22Rv1 (cell line): ENCODE data around the gene PCCA.
"Not testable (repeated sequence)": the region's sequence is repeated elsewhere in the genome, so short reads cannot be mapped to it uniquely, and the experiment has no call there.

Experiments
- H3K27ac ChIP-seq: fragments of 450-650 bp; 2 replicates; pipeline ENCODE4 v1.5.1; 2017
- CTCF ChIP-seq: fragments of 450-650 bp; IDR thresholded peaks from 2 replicates; pipeline ENCODE4 v1.5.1; 2017; ENCODE audit warnings: mild to moderate bottlenecking
- ZFX ChIP-seq: fragments of 450-650 bp; IDR thresholded peaks from 2 replicates; pipeline ENCODE4 v1.6.1; 2017; ENCODE audit warnings: antibody characterized with exemption, borderline replicate concordance

The PCCA gene

DNA sequence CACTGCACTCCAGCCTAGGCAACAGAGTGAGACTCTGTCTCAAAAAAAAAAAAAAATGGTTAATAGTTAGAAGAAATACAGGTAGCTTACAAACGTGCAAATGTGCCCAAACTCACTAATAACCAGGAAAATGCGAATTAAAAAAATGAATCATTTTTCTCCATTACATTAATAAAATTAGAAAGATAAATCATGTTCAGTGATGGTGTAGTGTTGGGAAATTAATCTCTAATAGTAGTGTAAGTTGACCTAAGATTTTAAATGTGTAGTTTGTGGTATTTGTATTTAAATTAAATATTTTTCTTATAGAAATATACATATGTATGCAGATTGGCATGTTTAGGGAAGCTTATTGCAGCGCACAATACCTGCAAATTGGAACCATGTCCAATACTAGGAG is 57.6 kb downstream of the PCCA start:
- TF ChIP-seq ZFX: no peak
- TF ChIP-seq CTCF: no peak
- H3K27ac ChIP-seq: no peak overlapping the region

- TF ChIP-seq CTCF (no peak), ZFX (no peak)
- no peak overlapping the region for H3K27ac ChIP-seq
These were observed 58.9 kb downstream of the PCCA start for GRCh38 chr13:100147825-100148224.

DNA sequence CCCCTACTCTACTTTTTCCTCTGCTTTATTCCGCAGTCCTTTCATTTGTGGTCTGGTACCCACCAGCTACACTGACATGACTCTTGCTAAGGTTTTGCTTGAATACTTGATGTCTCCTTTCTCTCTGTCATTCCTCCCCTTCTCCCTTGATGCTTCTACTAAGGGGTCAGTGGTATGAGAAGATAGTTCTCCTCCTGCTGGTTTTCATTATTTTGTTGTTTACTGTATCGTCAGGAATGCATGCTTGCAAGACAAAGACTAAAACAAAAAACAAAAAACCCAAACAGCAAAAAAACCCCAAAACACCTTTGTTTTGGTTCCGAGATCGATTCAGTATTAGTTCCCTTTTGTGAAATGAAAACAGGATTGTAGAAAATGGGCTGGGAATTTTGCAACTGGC is 59.5 kb downstream of the PCCA start:
- TF ChIP-seq ZFX (no peak), CTCF (no peak)
- H3K27ac ChIP-seq: no peak overlapping the region

DNA sequence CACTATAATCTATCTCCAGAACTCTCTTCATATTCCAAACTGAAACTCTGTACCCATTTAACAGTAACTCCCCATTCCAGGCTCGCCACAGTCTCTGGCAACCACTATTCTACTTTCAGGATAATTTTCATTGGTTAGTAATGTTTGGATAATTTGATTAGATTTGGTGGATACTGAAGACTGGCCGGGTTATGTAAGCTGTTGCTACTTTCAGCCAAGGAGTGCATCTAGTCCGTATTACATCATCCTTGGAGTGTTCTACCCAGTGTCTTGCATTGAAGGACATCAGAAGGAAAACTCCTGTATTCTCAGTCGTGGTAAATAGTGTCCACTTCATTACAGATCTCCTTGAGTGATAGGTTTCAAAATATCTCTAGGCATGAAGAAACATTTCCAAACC is 60.5 kb downstream of the PCCA start:
- TF ChIP-seq ZFX: no peak
- no peak for TF ChIP-seq CTCF
- no peak overlapping the region for H3K27ac ChIP-seq

GRCh38 chr13:100150711-100151110 is 61.8 kb downstream of the PCCA start:
- not testable (repeated sequence) for H3K27ac ChIP-seq

GRCh38 chr13:100154842-100155416 is 66.0 kb downstream of the PCCA start:
- H3K27ac ChIP-seq: no peak overlapping the region
- TF ChIP-seq ZFX (no peak), CTCF (no peak)

DNA sequence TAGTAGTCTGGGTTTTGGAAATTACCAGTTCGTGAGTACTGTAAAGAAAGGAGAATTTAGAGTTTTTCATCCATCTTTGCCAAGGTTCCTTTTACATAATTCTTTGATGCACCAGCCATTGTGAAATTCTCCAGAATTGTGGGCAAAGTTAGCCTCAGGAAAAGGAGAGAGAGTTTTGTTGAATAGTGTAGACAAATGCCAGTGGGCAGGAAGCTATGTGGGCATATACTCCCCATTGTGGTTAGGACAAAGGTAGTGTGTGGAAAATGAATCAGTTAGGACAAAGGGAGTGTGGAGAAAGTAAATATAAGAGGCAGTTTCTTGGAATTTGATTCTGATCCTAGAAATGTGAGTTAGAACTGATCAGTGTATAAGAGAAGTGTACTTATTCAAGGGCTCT is 67.9 kb downstream of the PCCA start:
- TF ChIP-seq CTCF (no peak), ZFX (no peak)
- H3K27ac ChIP-seq: no peak overlapping the region

- H3K27ac ChIP-seq: no peak overlapping the region
- TF ChIP-seq CTCF: no peak
These were observed 69.7 kb downstream of the PCCA start for GRCh38 chr13:100158569-100158968.
